SU-DHL-6 (cell line): ENCODE measurements around the gene CPNE4.

ENCODE experiments used
- EZH2phosphoT487 ChIP-seq: fragments of 200-600 bp; sonication (generic), shearing (Covaris generic); conservative IDR thresholded peaks from 2 replicates; pipeline ENCODE4 v1.6.1; 2018; ENCODE audit warnings: mild to moderate bottlenecking, antibody characterized with exemption, low read length, moderate library complexity, mixed read lengths
- TF ChIP-seq, protein P1 (sequence below): fragments of 200-600 bp; sonication (generic); IDR thresholded peaks from one replicate; pipeline ENCODE4 v1.5.1; 2017; ENCODE audit warnings: antibody characterized with exemption, mild to moderate bottlenecking, low read length, moderate library complexity; ENCODE audit not compliant: insufficient read depth, poor library complexity, severe bottlenecking

DNA sequence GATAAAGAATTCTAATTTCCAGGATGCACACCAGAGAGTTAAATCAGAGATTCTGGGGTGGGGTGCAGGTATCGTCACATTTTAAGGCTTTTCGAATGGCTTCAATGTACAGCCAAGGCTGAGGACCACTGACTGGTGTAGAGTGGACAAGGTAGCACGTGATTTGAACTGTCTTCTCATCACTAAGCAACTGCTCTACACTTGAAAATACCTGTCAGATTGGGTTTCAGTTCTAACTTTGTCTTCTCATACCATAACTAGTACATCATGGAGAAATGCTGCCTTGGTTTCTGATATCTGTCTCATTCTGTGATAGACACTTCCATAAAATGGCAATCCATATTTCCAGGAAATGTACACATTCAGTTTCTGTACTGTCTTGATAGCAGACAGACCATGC, 474.0 kb downstream of the CPNE4 start:
- TF ChIP-seq, protein P1, sequence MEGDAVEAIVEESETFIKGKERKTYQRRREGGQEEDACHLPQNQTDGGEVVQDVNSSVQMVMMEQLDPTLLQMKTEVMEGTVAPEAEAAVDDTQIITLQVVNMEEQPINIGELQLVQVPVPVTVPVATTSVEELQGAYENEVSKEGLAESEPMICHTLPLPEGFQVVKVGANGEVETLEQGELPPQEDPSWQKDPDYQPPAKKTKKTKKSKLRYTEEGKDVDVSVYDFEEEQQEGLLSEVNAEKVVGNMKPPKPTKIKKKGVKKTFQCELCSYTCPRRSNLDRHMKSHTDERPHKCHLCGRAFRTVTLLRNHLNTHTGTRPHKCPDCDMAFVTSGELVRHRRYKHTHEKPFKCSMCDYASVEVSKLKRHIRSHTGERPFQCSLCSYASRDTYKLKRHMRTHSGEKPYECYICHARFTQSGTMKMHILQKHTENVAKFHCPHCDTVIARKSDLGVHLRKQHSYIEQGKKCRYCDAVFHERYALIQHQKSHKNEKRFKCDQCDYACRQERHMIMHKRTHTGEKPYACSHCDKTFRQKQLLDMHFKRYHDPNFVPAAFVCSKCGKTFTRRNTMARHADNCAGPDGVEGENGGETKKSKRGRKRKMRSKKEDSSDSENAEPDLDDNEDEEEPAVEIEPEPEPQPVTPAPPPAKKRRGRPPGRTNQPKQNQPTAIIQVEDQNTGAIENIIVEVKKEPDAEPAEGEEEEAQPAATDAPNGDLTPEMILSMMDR, result no peak
- TF ChIP-seq EZH2phosphoT487, result no peak
